ENCODE results near the gene PRDM1.
"Not testable (repeated sequence)": the region's sequence is repeated elsewhere in the genome, so short reads cannot be mapped to it uniquely, and the experiment has no call there.

PRDM1 gene

DNA sequence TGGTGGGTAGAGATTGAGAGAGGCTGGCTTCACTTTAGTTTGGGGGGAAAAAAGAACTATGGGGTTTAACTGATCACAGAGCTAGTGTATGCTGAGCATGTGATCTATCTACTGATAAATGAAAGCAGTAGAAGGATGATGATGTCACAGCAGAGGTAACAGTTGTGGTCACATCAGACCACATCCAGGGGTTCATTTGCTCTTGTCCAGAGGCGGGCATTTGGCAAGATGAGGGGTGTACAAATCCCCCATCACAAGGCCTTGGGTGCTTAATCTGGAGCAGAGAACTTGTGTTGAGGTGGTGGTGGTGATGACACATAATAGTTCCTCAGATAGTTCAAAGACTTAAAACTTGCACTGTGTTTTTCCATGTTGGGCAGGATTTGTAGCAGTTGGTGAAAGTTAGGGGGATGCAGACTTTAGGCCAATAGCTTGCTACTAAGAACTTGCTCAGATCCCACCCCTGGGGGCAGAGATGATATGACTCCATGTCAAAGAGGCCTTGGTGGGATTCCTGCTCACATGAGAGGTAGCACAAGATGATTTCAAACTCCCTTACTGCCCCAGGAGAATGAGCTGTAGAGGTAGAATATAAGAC, 63.4 kb downstream of the PRDM1 start:
- TF ChIP-seq CTCF (IDR thresholded peaks at IDR 0.05; ENCODE audit: low read depth, low read length): no peak
- peaks cover 20% of the 10 kb centered on the region for H3K4me1 ChIP-seq
- H3K9me3 ChIP-seq: no peaks in the 10 kb centered on the region
- H3K4me3 ChIP-seq (ENCODE audit: low read depth, low read length): no peak overlapping the region
- no peak for DNase-seq
- H3K36me3 ChIP-seq: no peaks in the 10 kb centered on the region
- no peaks in the 10 kb centered on the region for H3K27me3 ChIP-seq

GRCh38 chr6:106152476-106152875, 66.3 kb downstream of the PRDM1 start:
- not testable (repeated sequence) for H3K4me3 ChIP-seq (ENCODE audit: low read depth, low read length); H3K27me3 ChIP-seq; H3K36me3 ChIP-seq; H3K9me3 ChIP-seq; DNase-seq
- peaks cover 25% of the 10 kb centered on the region for H3K4me1 ChIP-seq

GRCh38 chr6:106152952-106153351, 66.8 kb downstream of the PRDM1 start:
- no peaks in the 10 kb centered on the region for H3K36me3 ChIP-seq
- H3K27me3 ChIP-seq: no peaks in the 10 kb centered on the region
- no peaks in the 10 kb centered on the region for H3K9me3 ChIP-seq
- no peak for TF ChIP-seq CTCF (IDR thresholded peaks at IDR 0.05; ENCODE audit: low read depth, low read length)
- H3K4me3 ChIP-seq (ENCODE audit: low read depth, low read length): no peak overlapping the region
- peaks cover 28% of the 10 kb centered on the region for H3K4me1 ChIP-seq
- no peak for DNase-seq

GRCh38 chr6:106154326-106154725, 68.2 kb downstream of the PRDM1 start:
- peaks cover 28% of the 10 kb centered on the region for H3K4me1 ChIP-seq
- H3K27me3 ChIP-seq: no peaks in the 10 kb centered on the region
- DNase-seq: peak; percentile 34
- H3K36me3 ChIP-seq: no peaks in the 10 kb centered on the region
- no peak overlapping the region for H3K4me3 ChIP-seq (ENCODE audit: low read depth, low read length)
- no peak for TF ChIP-seq CTCF (IDR thresholded peaks at IDR 0.05; ENCODE audit: low read depth, low read length)
- H3K9me3 ChIP-seq: no peaks in the 10 kb centered on the region

- Histone ChIP-seq H3K36me3 (no peaks in the 10 kb centered on the region), H3K4me1 (peaks cover 28% of the 10 kb centered on the region), H3K4me3 (ENCODE audit: low read depth, low read length) (no peak overlapping the region), H3K27me3 (no peaks in the 10 kb centered on the region), H3K9me3 (no peaks in the 10 kb centered on the region)
- peak; percentile 26 for TF ChIP-seq CTCF (IDR thresholded peaks at IDR 0.05; ENCODE audit: low read depth, low read length)
- no peak for DNase-seq
These were observed 69.2 kb downstream of the PRDM1 start for GRCh38 chr6:106155219-106155830.

DNA sequence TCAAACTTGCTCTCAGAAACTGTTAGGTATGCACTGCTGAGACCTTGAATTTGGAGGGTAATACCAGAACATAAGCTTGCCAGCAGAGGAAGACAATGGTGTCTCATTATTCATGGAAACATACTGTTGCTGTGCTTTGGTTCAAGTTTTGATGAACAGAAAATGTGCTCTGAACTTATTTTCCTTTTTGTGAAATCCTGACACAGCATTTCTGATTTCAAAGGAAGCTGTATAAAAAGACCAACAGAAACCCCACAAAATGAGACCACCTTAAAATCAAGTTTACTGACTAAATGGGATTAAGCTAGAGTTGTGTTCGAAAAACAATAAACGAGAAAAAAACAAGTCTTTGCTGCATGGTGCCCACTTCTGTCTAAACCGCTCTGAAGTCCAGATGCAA, 70.3 kb downstream of the PRDM1 start:
- Histone ChIP-seq H3K4me1 (peaks cover 28% of the 10 kb centered on the region), H3K36me3 (no peaks in the 10 kb centered on the region), H3K9me3 (no peaks in the 10 kb centered on the region), H3K4me3 (ENCODE audit: low read depth, low read length) (no peak overlapping the region), H3K27me3 (no peaks in the 10 kb centered on the region)
- no peak for TF ChIP-seq CTCF (IDR thresholded peaks at IDR 0.05; ENCODE audit: low read depth, low read length)
- DNase-seq: no peak

All from BE2C (cell line).